HepG2 (cell line): Measurements from ENCODE around the gene FUT6. TPM values are rescaled to one million over a fixed set of nuclear protein-coding genes. Genes with fewer than 3 reads are reported as not detected.
A peak's percentile ranks its signal among the peaks of the same experiment; 100 is the strongest.

Experiments
- ATF4 ChIP-seq, 2 experiments: fragments of 450-650 bp in 1 of 2; sonication (generic) in 1 of 2; formaldehyde crosslinking; IDR thresholded peaks; 2 replicates each; pipeline versions ENCODE4 v1.5.0 to v1.8.0; 2020 to 2022; ENCODE audit warnings: mild to moderate bottlenecking in 1 of 2, missing genetic modification reagents in 1 of 2
- ATF7-NPFF ChIP-seq: sonication (generic); formaldehyde crosslinking; IDR thresholded peaks from 2 replicates; pipeline ENCODE4 v1.8.1; 2023; ENCODE audit warnings: mild to moderate bottlenecking, low read depth, missing genetic modification reagents, moderate library complexity
- CENPT ChIP-seq: sonication (generic); formaldehyde crosslinking; IDR thresholded peaks from 2 replicates; pipeline ENCODE4 v1.8.0; 2022; ENCODE audit warnings: low read depth, mild to moderate bottlenecking, moderate library complexity, missing genetic modification reagents
- DNMT1 ChIP-seq: sonication (generic); formaldehyde crosslinking; IDR thresholded peaks from 2 replicates; pipeline ENCODE4 v1.5.1; 2020; ENCODE audit warnings: mild to moderate bottlenecking, missing genetic modification reagents
- ESRRA ChIP-seq: sonication (generic); formaldehyde crosslinking; IDR thresholded peaks from 2 replicates; pipeline ENCODE4 v1.5.1; 2020; ENCODE audit warnings: mild to moderate bottlenecking, low read depth, missing genetic modification reagents
- IRF2 ChIP-seq: IDR thresholded peaks from 2 replicates; pipeline ENCODE4 v1.6.1; 2018; ENCODE audit warnings: missing genetic modification reagents, missing compliant biosample characterization
- MTA3 ChIP-seq: sonication (generic); formaldehyde crosslinking; IDR thresholded peaks from 2 replicates; pipeline ENCODE4 v1.4.0; 2020; ENCODE audit warnings: missing genetic modification reagents
- POLR2AphosphoS2 ChIP-seq: IDR thresholded peaks from 2 replicates; pipeline ENCODE4 v1.6.1; 2011; ENCODE audit warnings: low read depth, low read length, improper control_type of control experiment
- RARA ChIP-seq: IDR thresholded peaks from 2 replicates; pipeline ENCODE4 v1.6.1; 2016; ENCODE audit warnings: missing genetic modification reagents, missing compliant biosample characterization
- ZNF17 ChIP-seq: sonication (generic); formaldehyde crosslinking; IDR thresholded peaks from 2 replicates; pipeline ENCODE4 v1.5.0; 2020; ENCODE audit warnings: mild to moderate bottlenecking, missing genetic modification reagents
- ZNF260 ChIP-seq: sonication (generic); formaldehyde crosslinking; IDR thresholded peaks from 2 replicates; pipeline ENCODE4 v1.4.0; 2020; ENCODE audit warnings: missing genetic modification reagents, low read depth, mild to moderate bottlenecking, borderline replicate concordance
- ZNF318 ChIP-seq: sonication (generic); formaldehyde crosslinking; IDR thresholded peaks from 2 replicates; pipeline ENCODE4 v1.4.0; 2020; ENCODE audit warnings: mild to moderate bottlenecking, missing genetic modification reagents
- ZNF510 ChIP-seq: sonication (generic); formaldehyde crosslinking; IDR thresholded peaks from 2 replicates; pipeline ENCODE4 v1.4.0; 2020; ENCODE audit warnings: low read depth, mild to moderate bottlenecking, missing genetic modification reagents
- polyA plus RNA-seq, 8 experiments: library from polyadenylated mRNA; depleted of rRNA in 3 of 8; stranded (reverse) in 7 of 8; unstranded in 1 of 8; fragments of >200 nt; fragmentation: Illumina TruSeq in 4 of 8; extraction: Trizol in 4 of 8; gene quantifications; 2 replicates each; pipeline versions ENCODE4 v1.2.1 to v1.2.3, GENCODE V29; 2011 to 2016; ENCODE audit warnings: low read depth in 4 of 8, missing spikeins in 1 of 8, mixed read lengths in 1 of 8; ENCODE audit not compliant: insufficient read depth in 1 of 8
- total RNA-seq, 5 experiments: library from RNA; depleted of rRNA; stranded (reverse); fragments of >200 nt; fragmentation: Illumina TruSeq; extraction: Trizol; gene quantifications; 2 replicates each; pipeline ENCODE4 v1.2.3, GENCODE V29; 2016; ENCODE audit warnings: low read depth in 1 of 5

FUT6 gene
- total and polyA plus RNA-seq, 2 of the 13 experiments (the other 11 are each of a cell fraction or from before 2014, with no cell fraction given) = 8.2 to 27.7 TPM

DNA sequence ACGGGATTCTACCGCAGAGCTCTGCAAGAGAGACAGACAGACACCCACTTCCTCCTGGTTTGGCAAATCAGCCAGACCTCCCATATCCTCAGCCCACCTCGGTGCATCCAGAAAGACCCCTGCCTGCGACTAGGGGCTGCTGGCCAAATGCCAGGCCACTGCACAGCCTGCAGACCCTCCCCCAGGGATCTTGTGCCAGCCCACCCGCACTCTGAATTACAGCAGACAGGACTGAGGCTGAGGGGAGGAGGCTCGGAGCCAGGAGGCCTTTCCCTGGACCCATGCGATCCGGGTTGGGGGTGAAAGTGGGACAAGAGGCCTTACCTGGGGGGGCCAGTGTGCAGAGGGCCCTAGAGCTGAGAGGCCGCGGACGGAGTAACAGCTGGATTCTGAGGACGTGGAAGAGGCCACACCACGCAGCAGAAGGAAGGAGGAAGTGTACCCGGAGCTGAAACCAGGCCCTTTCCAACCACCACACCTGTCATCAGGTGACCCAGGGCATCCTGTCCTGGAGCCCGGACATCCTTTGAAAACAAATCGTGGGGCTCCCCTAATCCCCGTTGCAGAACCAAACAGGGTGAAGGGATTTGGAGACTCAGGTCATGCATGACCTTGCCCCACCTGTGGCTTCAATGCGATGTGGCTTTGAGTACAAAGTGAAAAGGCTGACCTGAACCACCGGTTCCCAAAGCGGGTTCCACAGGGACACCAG lies 993 bp downstream of the FUT6 start (continued):
- no peak for TF ChIP-seq POLR2AphosphoS2
- no peak for TF ChIP-seq ZNF17 (CRISPR knock-in tag)
- TF ChIP-seq RARA (CRISPR knock-in tag) = no peak
- TF ChIP-seq ZNF260 = no peak
- TF ChIP-seq DNMT1 = no peak
- TF ChIP-seq ATF7-NPFF (CRISPR knock-in tag) = peak; percentile 61; the same call in 1 of the 2 replicates
- TF ChIP-seq MTA3 (CRISPR knock-in tag) = no peak
- no peak for TF ChIP-seq ATF4 (CRISPR knock-in tag; IDR thresholded peaks at IDR 0.05)
- no peak for TF ChIP-seq ZNF318 (CRISPR knock-in tag)
- TF ChIP-seq ESRRA (CRISPR knock-in tag) = no peak
- TF ChIP-seq CENPT = no peak
- TF ChIP-seq ZNF510 = 0 out of 2 replicates have a peak, but pooled peaks have one; percentile 9
- no peak for TF ChIP-seq IRF2 (CRISPR knock-in tag)
